ENCODE results near the gene TSHZ3.

Gene TSHZ3

GRCh38 chr19:31349160-31349881 lies at the start of gene TSHZ3:
TSHZ3 (minus strand) TSS chr19:31349436; CDS start chr19:31349219, 217 bp downstream.
- DNase-seq = no peak

- DNase-seq = no peak
These were observed 48.1 kb upstream of the TSHZ3 start for GRCh38 chr19:31397308-31397707.

GRCh38 chr19:31392464-31392863 lies 43.2 kb upstream of the TSHZ3 start:
- no peak for DNase-seq

- no peak for DNase-seq
These were observed 42.3 kb upstream of the TSHZ3 start for GRCh38 chr19:31391518-31391917.

- no peak for DNase-seq
These were observed 41.5 kb upstream of the TSHZ3 start for GRCh38 chr19:31390711-31391110.

GRCh38 chr19:31389874-31390273 lies 40.6 kb upstream of the TSHZ3 start:
- no peak for DNase-seq

GRCh38 chr19:31387717-31388301 lies 38.6 kb upstream of the TSHZ3 start:
- DNase-seq = no peak

GRCh38 chr19:31386806-31387205 lies 37.6 kb upstream of the TSHZ3 start:
- DNase-seq = no peak

GRCh38 chr19:31385744-31386143 lies 36.5 kb upstream of the TSHZ3 start:
- DNase-seq = no peak

GRCh38 chr19:31383553-31383952 lies 34.3 kb upstream of the TSHZ3 start:
- no peak for DNase-seq

- DNase-seq = no peak
These were observed 31.6 kb upstream of the TSHZ3 start for GRCh38 chr19:31380854-31381253.

- no peak for DNase-seq
These were observed 29.2 kb upstream of the TSHZ3 start for GRCh38 chr19:31378404-31378803.

- no peak for DNase-seq
These were observed 28.5 kb upstream of the TSHZ3 start for GRCh38 chr19:31377736-31378135.

GRCh38 chr19:31372246-31372781 lies 23.1 kb upstream of the TSHZ3 start:
- no peak for DNase-seq

- no peak for DNase-seq
These were observed 21.0 kb upstream of the TSHZ3 start for GRCh38 chr19:31370216-31370615.

- DNase-seq = no peak
These were observed 15.7 kb upstream of the TSHZ3 start for GRCh38 chr19:31364963-31365362.

- no peak for DNase-seq
These were observed 12.5 kb upstream of the TSHZ3 start for GRCh38 chr19:31361728-31362127.

- DNase-seq = no peak
These were observed 8.1 kb upstream of the TSHZ3 start for GRCh38 chr19:31357315-31357673.

- no peak for DNase-seq
These were observed 7.5 kb upstream of the TSHZ3 start for GRCh38 chr19:31356587-31357314.

GRCh38 chr19:31355665-31356289 lies 6.5 kb upstream of the TSHZ3 start:
- DNase-seq = no peak

GRCh38 chr19:31354799-31355664 lies 5.8 kb upstream of the TSHZ3 start:
- DNase-seq = no peak

- no peak for DNase-seq
These were observed 5.1 kb upstream of the TSHZ3 start for GRCh38 chr19:31354316-31354715.
